ENCODE results near the gene INPP4B.
A peak's percentile ranks its signal among the peaks of the same experiment; 100 is the strongest.

The INPP4B gene

DNA sequence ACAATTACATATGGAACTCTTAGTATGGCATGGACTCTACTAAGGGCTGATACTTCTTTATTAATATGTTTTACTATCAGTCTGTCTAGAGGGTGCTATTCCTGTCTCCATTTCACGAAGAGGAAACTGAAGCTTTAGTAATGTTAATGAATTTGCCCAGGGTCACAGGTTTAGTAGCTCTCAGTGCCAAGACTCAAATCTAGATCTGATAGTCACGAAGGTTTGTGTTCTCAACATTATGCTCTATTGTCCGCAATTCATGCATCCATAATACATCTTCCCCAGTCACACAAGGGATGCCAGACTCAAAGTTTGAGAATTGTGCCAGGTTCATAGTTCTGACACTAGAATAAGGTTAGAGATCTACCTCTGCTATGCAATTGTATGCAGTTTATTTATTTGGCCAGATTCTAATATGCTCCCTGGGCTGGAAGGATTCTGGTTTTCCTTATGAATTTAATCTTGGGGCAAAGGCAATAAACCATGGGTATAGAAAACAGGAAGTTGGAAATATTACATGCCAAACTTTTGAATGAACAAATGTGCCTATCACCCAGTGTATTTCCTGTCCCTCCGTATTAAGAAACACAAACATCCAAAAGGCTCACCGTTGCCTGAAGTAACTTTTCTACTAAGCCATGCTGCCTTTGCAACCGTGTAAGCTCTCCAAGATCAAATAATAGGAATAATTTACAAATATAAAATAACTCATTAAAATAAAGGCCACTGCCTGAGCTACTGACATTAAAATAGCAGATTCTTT is 478.5 kb downstream of the INPP4B start:
- DNase-seq: no peak

DNA sequence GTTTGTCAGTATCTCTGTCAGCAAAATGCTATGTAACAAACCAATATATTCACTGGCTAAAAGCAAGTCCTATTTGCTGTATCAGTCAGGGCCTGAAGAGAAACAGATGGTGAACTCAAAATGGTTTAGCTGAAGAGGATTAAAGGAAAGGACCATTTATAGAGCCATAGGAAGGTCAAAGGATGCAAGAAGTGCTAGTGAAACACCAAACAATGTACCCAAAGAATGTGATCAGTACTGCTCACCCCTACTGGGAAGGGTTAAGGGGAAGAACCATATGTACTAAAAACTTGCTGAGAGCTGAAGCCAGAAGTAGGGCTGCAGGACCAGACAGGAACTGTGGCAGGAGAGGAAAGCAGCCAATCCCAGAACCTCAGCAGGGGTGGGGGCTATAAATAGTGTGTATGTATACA is 479.3 kb downstream of the INPP4B start:
- DNase-seq: no peak

DNA sequence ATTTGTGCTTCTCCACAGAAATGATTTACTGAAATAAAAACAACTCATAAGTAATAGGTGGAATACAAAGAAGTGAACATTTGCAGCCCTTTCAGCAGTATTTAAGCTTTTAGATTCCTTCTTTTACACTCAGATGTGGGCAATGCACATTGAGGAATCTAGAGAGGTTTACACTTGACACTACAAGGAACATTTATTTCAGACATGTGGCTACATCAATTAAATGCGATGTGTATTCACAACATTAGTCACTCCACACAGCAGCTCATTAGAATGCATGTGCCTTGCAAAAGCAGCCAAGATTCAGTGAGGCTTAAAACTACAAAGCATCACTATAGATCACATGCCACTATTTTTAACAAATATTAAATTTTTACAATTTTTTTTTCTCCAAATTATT is 480.7 kb downstream of the INPP4B start:
- no peak for DNase-seq

DNA sequence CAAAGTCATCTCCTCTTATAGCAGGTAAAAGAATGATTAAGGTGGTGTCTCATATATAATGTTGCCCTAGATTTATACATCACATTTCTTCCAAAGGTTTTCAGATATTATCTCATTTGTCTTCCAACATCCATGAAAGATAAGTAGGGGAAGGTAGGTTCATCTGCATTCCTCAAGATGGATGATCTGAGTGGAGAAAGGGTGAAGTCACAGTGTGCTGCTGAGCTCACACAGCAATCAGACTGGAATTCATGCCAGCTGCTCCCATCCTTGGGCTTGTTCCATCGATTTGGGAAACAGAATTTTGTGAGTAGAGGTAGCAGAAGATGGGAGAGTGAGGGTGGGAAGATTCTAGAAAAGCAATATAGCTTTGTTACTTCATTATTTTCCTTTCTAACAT is 482.4 kb downstream of the INPP4B start:
- DNase-seq: no peak

DNA sequence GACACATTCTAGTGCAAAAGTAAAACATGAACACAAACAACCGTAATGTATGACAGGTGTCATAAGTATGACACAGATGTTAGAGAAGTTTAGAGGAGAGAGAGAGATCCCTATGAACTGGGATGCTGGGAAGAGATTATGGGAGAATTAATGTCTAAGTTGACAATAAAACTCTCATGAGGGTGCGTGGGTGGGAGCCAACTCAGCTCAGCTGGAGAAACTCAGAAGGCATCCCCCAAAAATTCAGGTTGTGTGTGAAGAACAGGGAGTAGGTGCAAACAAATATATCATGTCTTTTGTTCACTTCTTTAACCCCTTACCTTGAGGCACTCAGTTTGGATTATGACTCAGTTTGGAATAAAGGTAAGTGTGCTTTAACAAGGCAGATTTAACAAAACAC is 484.1 kb downstream of the INPP4B start:
- DNase-seq: no peak

DNA sequence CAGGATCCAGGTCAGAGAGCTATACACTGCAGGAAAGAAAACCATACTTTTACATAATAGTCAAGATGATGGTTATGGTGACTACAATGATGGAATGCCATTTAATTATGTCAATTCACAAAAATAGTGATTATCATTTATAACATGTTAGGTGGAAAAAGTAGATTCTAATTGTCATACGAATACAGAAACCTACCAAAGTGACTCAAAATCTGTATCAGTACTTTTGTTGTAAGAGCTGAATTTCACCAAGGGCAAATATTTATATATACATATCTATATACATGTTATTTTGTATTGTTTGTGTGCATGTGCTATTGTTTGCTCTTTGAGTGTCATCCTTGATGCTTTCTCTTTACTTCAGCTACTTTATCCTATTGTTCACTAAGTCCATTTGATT is 485.4 kb downstream of the INPP4B start:
- DNase-seq: no peak

DNA sequence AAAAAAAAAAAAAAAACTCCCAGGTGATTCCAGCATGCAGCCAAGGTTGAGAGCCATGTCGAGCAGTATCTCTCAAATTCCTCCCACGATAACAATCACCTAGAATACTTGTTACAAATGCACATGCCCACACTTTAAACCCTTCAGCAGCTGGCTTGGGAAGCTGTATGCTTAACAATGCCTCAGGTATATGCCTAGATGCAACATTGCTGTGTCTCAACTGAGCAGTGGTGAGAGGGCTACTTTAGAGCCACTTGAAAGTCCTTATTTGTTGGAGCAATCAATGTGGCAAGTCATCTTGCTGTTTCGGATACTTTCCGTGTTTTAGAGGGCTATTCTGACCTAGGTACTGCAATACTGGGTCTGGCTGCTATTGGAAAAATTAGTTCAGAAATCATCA is 487.4 kb downstream of the INPP4B start:
- DNase-seq: no peak

DNA sequence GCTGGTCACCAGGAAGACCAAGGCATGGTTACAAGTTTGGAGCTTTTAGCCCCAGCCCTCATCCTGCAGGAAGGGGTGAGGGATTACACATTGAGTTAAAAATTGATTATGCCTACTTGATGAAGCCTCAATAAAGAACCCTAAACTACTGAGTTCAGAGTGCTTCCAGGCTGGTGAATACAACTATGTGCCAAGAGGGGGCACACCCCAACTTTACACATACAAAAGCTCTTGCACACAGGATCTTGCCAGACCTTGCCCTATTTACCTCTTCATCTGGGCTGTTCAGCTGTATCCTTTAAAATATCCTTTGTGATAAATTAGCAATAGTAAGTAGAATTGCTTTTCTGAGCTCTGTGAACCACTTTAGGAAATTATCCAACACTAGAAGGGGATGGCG is 489.3 kb downstream of the INPP4B start:
- no peak for DNase-seq

DNA sequence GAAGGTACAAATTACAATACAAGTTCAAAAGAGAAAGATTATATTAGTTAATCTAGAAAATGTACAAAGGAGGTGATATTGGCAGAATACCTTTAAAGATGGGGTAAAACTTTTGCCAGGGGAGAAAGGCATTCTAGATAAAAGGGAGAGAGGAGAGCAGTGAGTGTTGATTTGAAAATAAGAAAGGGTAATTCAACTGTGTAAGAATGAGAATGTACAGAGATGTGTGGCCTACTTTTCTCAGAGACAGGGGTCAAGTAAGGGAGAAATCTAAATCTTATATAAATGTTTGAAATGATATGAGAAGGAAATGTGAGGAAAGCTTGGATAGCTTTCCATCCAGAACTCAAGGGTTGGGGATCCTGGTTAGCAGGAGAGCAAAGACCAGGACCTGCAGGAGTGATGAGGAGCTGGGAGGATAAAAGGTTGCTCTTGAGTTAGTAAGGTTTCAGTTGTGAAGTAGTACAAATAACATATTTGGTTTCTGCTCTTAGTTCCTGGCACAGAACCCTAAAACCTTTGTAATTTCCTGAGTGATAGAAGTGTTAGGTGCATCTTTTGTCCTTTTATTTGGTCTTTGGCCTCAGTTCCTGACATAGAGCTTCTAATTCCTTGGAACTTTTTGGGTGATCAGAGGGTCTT is 489.9 kb downstream of the INPP4B start:
- no peak for DNase-seq

DNA sequence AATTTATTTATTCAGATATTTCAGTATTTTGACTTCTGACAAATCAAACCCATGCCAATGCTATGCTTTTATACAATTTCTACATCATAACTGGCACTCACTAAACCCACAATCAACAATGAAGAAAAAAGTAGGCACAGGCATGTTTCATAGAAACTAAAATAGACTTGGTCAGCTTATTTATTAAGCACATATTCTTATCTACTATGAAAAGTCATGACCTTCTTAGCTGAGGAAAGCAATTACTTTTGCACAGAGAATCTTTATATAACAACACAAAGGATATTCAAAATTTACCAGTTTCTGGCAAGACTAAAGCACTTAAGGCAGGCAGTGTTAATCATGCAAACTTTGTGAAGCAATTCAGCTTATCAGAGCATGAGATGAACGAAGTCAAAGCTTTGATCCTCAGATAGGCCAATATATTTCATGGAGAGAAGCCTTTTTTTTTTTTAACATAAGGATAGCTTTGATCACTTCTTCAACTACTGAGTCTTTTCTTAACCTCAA is 490.6 kb downstream of the INPP4B start:
- no peak for DNase-seq

DNA sequence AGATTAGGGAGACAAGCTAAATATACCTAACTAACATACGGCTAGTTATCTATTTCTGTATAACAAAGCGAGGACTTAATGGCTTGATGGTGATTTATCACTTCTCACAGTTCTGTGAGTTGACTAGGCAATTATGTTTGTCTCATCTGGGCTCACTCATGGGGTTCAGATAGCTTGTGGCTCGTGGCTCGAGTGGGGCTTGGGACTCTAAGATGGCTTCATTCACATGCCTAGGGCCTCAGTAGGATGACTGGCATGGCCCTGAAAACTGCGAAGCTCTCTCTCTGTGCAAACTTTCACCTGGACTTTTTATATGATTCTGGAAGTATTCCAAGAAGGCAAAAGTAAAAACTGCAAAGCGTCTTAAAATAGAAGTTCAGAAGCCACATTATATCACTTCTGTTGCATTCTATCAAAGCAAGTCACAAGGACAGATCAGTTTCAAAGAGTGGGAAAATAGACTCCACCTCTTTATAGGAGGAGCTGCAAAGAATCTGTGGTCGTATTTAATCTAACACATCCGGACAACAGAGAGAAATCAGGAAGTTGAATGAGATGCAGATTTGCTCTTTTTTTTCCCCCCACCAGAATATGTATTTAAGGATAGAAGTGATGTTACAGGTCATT is 491.2 kb downstream of the INPP4B start:
- DNase-seq: peak; percentile 53

DNA sequence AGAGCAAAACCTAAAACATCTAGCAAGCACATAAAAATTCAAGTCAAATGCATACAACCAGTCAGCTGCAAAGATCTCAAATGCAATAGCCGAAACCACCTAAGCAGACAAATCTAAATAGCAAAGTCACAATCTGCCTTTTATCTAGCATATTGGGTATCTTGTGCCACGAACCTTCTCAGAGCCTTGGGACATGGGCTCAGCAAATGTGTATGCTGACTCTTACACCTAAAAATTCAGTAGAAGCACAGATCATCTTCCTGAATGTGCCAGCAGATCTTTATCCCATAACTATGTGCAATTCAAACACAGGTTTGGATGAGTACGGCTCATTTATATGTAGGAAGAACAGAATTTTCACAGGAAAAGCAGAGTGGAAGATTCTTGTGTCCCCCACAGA is 492.1 kb downstream of the INPP4B start:
- no peak for DNase-seq

DNA sequence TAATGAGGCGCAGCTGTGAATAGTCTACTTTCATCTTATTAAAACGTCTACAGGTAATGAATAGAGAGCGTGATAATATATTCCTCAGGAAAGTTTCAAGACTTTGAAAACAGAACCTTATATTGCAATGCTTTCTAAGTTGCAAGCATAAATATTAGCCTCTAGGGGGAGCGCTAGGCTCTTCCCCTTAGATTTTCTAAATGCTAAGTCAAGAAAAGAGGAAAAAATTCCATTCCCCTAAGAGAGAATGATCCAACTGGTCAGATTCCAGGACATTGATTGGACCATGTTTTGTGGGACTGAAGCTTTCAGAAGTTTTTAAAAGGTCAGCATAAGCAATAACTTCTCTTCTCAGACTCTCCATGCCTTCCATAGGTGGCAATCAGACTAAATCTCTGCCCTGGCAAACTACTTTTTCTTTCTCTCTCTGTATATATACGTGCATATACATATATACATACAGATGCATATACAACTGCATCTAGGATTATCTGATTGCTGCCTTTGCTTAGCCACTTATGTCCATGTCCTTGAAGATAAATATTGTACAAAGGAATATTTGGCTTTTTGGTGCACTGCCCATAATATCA is 492.9 kb downstream of the INPP4B start:
- DNase-seq: peak; percentile 39

DNA sequence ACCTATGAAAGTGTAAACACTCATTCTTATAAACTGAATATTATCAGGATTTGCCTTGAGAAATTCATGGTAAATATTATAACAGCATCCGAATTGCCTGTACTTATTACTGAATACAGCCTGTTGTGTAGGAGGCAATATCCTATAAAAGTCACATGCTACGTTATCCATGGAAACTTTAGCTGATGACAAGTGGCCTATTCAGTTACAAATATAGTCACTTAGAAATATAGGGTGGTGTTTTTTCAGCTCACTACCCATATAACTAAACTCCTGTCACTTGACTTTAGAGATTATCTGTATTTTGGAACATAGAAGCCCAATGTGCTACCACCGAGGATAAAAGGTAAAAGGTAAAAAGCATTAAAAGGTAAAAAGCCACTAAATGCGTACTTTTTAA is 493.4 kb downstream of the INPP4B start:
- DNase-seq: no peak

DNA sequence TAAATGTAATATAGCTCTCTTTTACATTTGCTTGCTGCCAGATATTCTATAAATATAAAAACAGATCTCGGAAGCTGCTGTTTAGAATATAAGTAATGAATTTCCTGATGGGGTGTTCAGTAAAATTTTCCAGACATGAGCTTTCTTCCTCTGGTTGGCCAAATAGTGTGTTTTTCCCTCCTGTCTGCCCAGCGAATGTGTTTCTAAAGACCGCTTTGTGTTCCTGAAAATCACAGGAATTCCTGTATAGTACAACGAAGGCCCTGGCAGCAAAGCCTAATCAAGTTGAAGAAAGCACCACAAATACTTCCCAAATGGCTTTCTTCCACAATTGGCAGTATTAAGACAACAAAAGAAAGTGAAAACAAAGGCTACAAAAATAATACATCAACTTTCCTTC is 494.1 kb downstream of the INPP4B start:
- DNase-seq: no peak

DNA sequence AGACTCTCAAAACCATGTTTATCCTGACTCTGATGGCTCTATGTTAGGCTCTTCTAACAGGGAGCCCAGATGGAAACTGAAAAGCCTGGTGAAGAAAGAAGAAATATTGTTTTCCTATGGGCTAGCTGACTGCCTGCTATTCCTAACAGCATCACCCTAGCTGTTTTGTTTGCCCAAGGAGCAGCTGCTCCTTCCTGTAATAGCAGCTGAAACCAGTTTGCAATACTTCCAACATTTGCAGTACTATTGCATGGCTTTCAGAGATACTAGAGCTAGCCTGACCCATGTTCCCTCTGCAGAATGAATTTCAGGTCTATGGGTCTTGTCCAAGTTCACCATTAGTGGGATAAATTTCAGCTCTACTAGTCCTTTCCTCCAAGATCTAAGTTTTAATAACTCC is 495.2 kb downstream of the INPP4B start:
- no peak for DNase-seq

DNA sequence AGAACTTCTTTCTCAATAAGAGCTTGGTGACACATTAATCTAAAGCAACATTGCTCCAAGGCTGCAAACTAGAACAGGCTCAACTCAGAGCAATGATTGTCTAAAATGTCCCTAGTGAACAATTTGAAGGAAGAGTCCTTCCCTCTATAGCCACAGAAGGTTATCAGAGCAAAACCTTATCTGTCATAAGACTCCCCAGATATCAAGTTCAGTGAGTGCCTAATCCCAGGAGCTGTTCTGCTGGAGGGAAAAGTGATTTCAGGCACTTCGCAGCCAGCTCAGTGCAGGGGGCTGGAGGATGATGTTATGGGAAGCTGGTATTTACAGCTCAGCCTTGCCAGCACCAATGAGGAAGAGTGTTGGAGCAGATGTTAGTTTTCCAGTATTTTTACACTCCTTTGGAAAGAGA is 497.5 kb downstream of the INPP4B start:
- no peak for DNase-seq

DNA sequence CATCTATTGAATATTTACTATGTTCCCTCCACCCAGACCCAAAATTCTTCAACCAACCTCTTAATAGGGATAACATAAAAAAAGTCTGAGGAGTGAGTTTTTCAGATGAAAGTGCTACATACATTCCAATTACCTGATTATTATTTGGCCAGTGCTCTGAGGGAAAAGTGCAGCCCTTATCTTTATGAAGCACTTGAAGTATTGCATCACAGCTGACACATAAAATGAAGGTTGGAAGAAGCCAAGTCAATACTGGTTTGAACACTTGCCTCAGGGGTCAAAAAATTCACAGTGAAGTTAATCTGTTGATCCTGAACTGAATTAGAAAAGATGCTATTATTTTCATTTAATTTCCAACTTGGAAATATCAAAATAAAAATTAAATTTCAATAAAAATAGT is 498.9 kb downstream of the INPP4B start:
- no peak for DNase-seq

DNA sequence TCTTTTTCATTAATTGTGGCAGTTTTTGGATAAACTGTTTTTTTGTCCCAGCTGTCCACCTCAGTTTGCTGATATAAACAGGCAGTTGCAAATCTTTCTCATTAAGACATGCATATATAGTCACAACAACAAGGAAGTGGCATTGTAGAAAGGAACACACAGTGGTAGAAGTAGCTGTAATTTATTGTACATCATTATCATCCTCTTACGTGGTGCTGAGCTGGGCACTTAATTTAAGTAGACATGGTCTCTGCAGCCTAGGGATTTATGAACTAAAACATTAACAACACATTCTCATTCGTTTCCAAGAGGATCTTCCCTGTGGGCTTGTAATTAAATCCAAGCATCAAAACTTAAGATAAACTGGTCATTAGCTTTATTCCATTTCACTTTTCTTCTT is 500.2 kb downstream of the INPP4B start:
- no peak for DNase-seq

DNA sequence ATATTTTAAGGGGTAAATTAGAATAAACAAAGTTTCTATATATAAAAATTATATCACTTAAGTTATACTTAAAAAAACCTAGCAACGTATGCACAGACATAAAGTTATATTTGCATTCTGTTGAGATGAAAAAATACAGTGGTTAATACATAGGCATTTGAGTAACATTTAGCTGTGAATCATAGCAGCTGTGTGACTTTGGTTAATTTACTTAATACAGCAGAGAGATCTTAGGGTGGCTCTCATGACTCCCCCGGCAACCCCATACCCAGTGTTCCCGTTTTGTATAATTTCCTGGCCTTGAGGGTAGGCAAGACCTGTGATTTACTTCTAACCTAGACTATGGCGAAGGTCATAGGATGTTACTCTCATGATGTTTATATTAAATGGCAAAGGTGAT is 504.8 kb downstream of the INPP4B start:
- DNase-seq: no peak

DNA sequence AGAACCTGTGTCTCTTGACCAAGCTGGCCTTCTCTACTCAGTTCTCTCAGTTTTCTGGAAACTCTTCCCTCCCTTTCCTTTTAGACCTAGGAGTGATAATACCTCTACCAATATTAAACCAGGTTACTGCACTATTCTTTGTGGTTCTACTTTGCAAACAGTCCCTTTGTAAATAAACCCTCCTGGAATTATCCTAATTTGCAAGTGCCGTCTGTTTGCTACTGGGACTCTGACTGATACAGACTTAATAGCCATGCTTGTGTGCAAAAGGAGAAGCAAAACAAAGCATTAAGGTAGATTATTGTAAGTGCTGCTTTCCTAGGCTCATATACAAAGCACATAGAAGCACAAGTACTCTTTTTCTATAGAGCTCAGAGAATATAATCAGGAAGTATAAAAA is 507.0 kb downstream of the INPP4B start:
- DNase-seq: no peak

DNA sequence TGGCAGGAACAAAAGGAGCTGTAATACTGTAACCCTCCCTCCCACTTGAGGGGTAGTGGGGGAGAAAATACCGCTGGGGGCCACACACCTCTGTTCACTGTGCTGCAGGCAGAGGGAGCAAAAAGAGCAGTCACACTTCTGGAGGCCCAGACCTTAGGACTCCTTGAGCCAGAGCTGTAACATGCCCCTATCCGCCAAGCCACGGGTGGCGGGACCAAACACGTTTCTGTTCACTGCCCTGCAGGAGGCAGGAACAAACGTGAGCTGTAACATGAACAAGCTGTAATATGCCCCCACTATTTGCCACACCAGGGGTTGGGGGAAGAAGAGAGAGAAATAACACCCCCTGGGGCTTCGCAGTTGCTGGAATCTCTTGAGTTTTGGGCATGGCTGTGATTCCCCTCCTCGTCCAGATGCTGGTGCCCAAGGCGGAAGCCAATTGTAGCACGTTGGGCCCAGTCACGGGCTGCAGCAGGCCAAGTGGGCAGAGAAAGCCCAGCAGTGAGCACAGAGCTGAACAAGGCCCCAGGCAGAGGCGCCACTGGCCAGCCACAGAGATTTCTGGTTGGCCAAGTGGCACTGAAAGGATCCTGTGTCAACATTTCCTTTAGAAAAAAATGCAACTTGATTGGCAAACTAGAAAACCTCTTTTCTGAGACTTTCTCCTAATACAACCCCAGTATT is 509.7 kb downstream of the INPP4B start:
- no peak for DNase-seq

DNA sequence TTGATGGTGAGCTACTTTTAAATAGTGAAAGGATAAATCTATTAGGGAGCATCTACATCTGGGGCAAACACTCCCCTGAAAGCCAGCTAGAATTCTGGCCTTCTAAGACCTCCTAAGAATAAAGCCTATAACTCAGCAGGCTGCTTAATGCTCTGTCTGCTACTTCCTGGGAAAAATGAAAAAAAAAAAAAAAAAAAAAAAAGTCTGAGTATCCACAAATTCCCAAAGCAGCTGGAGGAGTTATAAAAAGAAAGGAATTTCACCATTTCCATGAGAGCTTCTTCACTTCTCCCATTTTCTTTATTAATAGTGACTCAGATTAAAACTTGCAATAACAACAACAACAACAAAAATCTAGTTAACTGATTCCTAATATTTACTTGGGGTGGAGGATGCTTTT is 511.2 kb downstream of the INPP4B start:
- DNase-seq: no peak

All from activated CD4-positive, alpha-beta T cell treated with anti-CD3 and anti-CD28 coated beads, Interleukin-2, amount 50 U/mL, for 16 hours (primary cell).